CD4-positive, alpha-beta T cell treated with Interferon alpha-2 for 1 hour (primary cell): ENCODE measurements around the gene TAS2R43.
"Not testable (repeated sequence)": the region's sequence is repeated elsewhere in the genome, so short reads cannot be mapped to it uniquely, and the experiment has no call there.

Source experiments
- DNase-seq, 2 donors: peaks; one replicate each; pipeline ENCODE4 v3.0.0-alpha.2; 2020 to 2022

Gene TAS2R43, protein sequence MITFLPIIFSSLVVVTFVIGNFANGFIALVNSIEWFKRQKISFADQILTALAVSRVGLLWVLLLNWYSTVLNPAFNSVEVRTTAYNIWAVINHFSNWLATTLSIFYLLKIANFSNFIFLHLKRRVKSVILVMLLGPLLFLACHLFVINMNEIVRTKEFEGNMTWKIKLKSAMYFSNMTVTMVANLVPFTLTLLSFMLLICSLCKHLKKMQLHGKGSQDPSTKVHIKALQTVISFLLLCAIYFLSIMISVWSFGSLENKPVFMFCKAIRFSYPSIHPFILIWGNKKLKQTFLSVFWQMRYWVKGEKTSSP

DNA sequence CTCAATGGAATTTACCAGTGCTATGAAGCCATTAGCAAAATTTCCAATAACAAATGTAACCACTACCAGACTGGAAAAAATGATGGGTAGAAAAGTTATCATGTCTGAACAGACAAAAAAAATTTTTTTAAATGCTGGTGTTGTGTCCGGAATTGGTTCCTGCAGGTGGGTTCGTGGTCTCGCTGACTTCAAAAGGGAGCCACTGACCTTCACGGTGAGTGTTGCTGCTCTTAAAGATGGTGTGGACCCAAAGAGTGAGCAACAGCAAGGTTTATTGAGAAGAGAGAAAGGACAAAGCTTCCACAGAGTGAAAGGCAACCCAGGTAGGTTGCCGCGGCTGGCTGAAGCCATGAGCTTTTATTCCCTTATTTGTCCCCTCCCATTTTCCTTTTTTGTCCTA, at the start of gene TAS2R43:
Gene TAS2R43, minus strand, starts transcription at position 186 of the 400 bp plus-strand sequence. Its CDS starts 84 bp downstream, at position 102.
- no peak for DNase-seq

DNA sequence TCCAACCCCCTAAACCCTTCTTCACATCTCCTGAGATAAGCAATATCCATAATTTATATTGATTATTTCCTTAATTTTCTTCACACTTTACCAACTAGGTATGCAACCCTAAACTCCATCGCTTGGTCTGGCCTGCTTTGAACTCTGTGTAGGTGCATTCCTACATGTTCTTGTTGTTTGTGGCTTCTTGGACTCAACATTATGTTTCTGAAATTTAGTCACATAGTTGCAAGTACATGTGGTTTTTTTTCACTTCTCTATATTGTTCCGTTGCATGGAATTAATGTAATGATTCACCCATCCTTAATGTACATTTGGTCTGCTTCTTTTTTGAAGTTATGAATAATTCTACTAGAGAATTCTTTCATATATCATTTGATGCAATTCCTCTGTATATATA, 44.0 kb upstream of the TAS2R43 start:
- no peak for DNase-seq

DNA sequence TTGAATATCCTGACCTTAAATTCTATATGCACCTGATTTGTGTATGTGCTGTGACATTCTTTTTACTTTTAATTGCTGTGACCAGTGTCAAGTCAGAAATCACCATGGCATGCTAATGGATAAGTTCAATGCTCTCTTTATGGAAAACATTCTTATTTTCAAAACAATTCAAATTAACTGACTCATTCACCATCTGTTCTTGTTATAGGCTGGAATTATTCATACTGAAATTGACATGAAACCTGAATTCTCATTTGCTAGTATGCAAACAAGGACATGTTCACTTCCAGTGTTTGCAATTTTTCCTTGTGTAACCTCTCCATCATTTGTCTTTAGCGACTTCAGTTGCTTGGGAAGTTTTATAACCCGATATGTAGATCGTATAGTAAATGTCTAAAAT, 42.2 kb upstream of the TAS2R43 start, which contains the start of gene TAS2R30:
Gene TAS2R30, minus strand, starts transcription at position 340 of the 400 bp plus-strand sequence. CDS start 400 bp downstream, outside the sequence.
- DNase-seq: no peak

DNA sequence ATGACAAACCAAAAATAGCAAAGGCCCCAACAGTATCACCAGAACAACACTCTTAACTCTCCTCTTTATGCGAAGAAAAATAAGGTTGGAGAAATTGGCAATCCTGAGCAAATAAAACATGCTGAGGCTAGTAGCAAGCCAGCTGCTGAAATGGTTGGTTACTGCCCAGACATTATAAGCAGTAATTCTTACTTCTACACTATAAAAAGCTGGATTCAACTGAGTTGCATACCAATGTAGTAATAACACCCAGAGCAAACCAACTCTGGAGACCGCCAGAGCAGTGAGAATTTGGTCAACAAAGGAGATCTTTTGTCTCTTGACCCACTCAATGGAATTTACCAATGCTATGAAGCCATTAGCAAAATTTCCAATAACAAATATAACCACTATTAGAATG, 41.7 kb upstream of the TAS2R43 start:
- DNase-seq: no peak

DNA sequence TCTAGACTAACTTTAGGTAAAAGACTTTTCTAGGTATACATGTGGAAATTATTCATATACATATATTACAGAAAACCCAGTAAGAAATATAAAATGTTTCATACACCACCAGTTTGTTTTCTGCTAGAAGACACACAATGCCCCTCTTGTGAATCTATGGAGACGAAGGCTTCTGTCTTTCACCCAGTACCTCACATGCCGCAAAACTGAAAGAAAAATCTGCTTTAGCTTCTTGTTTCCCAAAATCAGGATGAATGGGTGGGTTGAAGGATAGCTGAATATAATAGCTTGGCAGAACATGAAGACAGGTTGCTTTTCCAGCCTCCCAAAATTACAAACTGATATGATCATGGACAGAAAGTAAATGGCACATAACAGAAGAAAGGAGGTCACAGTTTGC, 41.0 kb upstream of the TAS2R43 start:
- DNase-seq: no peak

DNA sequence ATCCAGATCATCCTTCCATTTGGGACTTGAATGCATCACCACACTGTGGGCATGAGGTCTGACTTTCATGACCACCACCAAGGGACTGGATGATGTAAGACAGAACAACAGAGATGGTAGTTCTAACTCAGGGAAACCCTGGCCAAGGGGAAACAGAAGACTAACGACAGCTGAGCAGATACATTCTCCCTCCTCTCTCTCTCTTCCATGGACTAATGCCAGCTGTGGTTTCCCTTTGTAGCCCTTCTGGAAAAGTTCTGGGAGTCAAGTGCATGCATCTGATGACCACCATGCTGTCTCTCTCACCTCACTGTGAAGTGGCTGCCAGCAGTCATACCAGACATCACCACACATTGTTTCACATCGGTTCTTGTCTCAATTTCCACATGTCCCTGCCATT, 38.9 kb upstream of the TAS2R43 start:
- no peak for DNase-seq

DNA sequence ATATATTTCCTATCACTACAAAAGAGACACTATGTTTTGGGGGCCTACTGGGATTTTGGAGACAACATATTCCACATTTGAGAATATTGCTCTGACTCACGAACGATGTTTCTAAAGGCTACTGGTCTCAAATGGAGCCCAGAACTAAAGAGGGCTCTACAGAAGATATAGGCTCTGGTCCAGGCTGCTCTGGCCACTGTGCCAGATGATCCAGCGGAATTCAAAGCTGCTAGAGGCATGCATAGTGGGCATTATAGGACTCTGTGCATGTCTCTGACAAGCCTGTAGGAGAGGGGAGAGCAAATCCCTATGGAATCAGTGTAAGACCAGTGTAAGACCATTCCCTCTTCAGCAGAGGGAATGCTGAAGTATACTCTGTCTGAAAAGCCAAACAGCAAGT, 38.3 kb upstream of the TAS2R43 start:
- no peak for DNase-seq

DNA sequence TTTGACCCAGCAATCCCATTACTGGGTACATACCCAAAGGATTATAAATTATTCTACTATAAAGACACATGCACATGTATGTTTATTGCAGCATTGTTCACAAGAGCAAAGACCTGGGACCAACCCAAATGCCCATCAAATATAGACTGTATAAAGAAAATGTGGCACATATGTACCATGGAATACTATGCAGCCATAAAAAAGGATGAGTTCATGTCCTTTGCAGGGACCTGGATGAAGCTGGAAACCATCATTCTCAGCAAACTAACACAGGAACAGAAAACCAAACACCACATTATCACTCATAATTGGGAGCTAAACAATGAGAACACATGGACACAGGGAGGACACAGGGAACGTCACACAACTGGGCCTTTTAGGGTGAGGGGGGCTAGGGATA, 22.0 kb upstream of the TAS2R43 start:
- not testable (repeated sequence) for DNase-seq

DNA sequence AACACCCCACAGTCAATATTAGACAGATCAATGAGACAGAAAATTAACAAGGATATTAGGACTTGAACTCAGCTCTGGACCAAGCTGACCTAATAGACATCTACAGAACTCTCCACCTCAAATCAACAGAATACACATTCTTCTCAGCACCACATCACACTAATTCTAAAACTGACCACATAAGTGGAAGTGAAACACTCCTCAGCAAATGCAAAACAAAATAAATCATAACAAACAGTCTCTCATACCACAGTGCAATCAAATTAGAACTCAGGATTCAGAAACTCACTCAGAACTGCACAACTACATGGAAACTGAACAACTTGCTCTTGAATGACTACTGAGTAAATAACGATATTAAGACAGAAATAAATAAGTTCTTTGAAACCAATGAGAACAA, 19.1 kb upstream of the TAS2R43 start:
- DNase-seq: not testable (repeated sequence)

DNA sequence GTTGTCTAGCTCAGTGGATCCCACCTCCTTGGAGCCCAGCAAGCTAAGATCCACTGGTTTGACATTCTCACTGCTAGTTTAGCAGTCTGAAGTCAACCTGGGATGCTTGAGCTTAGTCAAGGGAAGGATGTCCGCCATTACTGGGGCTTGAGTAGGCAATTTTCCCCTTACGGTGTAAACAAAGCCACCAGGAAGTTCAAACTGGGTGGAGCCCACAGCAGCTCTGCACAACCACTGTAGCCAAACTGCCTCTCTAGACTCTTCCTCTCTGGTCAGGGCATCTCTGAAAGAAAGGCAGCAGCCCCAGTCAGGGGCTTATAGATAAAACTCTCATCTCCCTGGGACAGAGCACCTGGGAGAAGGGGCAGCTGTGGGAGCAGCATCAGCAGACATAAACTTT, 16.7 kb upstream of the TAS2R43 start:
- peak in 1 of 2 donors; percentile 2 for DNase-seq

DNA sequence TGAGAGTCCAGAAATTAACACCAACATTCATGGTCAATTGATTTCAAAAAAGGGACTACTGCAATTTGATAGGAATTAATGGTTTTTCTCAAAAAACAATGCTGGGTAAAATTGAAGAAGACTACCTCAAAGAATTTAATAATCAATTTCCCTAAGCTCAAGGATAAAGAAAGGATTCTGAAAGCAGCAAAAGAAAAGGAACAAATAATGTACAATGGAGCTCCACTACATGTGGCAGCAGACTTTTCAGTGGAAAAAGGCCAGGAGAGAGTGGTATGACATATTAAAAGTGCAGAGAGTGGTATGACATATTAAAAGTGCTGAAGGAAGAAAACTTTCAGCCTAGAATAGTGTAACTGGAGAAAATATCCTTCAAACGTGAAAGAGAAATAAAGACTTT, 15.6 kb upstream of the TAS2R43 start:
- no peak for DNase-seq

DNA sequence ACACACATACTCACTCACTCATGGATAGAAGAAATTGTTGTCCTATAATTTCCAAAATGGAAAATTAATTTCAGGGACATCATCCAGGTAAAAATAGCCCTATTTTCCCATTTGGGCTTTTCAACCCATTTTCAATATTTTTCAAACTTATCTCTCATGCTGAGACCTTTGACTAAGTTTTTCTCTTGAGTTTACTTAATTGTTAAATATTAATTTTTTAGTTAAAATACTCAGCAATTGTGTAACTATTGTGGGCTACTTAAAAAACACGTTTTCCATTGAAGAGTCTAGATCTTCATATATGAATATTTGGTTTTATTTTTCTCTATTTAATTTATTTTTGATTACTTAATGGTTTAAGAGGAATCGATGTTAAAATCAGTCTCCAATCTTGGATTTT, 14.2 kb upstream of the TAS2R43 start:
- DNase-seq: no peak

DNA sequence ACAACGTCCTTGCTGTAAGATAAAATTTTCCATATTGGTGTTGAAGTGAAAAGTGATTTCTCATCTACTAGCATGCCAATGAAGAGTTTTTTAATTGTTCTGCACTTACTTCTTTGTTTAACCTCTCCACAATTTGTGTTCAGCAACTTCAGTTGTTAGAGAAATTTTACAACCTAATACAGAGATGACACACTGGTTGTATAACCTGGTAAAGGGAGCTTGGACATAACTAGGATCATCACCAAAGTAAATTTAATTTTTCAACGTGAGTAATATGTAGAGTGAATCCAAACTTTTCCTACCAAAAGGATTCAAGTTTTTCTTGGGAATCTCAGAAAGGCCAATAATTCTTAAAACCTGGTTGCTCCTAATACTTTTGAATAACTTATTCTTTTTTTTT, 13.4 kb upstream of the TAS2R43 start:
- no peak for DNase-seq

DNA sequence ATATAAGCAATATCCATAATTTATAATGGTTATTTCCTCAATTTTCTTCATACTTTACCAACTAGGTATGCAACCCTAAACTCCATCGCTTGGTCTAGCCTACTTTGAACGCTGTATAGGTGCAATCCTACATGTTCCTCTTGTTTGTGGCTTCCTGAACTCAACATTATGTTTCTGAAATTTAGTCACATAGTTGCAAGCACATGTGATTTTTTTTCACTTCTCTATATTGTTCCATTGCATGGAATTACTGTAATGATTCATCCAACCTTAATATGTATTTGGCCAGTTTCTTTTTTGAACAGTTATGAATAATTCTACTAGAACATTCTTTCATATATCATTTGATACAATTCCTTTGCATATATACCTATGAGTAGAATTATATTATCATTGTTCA, 2.8 kb upstream of the TAS2R43 start:
- DNase-seq: not testable (repeated sequence)

DNA sequence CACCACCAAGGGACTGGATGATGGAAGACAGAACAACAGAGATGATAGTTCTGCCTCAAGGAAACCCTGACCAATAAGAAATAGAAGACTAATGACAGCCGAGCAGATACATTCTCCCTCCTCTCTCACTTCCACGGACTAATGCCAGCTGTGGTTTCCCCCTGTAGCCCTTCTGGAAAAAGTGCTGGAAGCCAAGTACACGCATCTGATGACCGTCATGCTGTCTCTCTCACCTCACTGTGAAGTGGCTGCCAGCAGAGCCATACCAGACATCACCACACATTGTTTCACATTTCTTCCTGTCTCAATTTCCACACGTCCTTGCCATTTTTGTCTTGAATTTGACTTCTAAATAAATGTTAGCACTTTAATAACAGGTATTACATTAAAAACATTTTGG, 2.9 kb downstream of the TAS2R43 start:
- no peak for DNase-seq

DNA sequence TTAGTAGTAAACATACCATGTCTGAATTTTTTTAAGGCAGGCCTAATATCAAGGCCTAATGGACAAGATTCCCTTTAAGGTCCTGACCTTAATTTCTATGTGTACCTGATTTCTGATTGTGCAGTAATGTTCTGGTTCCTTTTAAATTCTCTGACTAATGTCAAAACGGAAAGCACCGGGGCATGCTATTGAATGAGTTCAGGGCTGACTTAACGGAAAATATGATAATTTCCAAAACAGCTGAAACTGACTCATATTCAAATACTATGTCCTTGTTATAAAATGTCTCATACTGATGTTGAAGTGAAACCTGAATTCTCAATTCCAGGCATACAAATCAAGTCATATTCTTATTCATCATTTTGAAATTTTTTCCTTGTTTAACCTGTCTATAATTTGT, 6.7 kb downstream of the TAS2R43 start:
- DNase-seq: no peak

DNA sequence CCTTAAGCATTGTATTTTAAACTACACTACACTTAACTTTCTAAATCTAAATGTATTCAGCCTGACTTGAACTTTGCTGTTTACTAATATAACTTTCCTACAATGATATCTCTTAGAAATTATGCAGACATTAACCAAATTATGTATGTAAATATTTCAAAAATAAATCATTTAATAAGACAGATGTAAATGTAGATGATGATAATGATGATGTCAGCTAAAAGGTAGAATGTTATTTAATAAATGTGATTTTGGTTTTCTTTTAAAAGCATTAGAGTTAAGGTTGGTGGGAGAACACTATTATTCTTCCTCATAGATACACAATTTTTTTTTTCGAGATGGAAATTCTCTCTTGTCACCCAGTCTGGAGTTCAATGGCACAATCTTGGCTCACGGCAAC, 10.1 kb downstream of the TAS2R43 start:
- no peak for DNase-seq

DNA sequence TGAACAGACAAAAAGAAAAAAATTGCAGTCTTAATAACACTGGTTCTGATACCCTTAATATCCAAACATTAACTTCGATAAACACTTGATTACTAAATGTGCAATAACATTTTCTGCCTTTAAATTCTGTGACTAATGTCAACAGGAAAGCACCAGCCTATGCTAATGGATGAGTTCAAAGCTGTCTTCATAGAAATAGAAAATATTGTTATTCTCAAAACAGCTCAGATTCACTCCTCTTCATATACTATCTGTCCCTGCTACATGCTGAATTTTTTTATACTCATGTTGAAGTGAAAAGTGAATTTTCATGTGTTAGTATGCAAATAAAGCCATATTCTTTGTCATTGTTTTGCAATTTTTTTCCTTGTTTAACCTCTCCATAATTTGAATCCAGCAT, 13.9 kb downstream of the TAS2R43 start:
- no peak for DNase-seq

DNA sequence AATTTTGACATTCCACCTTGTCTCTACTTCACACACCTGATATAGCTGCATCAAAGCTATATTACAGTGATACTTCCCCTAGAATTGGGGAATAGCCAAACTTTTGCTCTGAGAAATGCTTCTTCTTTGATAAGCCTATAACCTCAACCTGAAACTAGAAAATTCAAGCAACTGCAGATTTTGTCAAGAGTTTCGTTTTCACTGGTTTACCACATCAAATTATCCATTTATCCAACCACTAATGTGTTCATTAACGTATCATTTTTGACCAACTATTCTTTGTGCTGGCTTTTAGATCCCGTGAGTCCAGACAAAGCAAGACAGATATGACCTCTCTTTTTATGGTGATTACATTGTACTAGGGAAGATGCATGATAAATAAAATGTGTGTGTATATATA, 16.5 kb downstream of the TAS2R43 start:
- DNase-seq: no peak

DNA sequence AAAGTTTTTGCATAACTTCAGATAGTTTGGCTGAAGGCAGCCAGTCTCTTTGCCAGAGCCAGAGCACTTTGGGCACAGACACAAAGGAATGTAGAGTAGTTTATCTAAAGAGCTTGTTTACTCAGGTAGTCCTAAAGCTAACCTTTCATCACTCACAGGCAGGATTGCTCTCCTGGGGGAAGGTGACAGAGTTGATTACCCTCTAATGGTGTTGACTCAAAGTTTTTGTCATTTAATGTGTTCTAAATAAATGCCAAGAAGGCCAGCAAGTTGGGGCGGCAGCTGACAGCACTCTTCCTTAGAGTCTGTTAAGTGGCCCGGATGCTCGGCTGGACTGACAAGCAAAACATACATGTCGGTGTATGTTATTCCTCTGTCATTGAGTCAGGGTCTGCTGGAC, 20.7 kb downstream of the TAS2R43 start:
- no peak for DNase-seq

DNA sequence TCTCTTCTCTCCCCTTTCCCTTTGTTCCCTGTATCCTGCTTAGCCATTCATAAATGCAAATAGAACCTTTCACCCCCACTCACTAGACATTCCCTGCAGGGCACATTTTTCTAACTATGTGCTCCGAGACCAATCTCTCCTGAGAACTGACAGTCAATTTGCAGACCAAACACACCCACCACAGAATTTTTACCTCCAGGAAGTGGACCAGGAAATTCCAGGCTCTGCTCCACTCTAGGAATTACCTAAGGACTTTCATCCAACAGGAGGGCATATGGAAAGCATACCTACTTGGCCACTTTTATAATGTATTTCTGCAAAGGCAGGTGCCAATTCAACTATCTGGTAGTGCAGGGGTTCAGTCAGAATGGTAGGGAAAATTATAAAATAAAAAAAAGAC, 21.1 kb downstream of the TAS2R43 start:
- no peak for DNase-seq

DNA sequence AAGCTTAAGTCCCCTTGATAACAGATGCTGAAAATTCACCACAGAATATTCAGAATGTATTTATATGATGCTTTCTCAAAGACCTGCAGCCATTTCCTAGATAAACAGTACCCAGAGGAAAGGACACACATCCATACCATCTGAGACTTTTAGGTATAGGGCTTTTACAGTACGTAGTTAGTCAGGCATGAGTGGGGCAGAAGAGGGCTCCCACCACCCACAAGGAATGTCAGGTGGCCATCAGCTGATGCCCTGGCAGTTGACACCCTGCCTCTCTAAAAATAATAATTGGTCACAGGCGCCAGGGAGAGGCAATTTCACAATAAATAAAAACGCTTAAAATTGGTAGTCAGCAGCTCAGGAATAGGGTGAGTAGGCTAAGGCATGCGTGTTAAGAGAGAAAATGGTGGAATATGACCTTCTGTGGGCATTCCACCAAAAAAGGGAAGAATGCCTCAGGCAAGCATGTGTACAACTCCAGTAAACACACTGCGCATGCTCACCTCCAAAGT, 22.2 kb downstream of the TAS2R43 start:
- no peak for DNase-seq

DNA sequence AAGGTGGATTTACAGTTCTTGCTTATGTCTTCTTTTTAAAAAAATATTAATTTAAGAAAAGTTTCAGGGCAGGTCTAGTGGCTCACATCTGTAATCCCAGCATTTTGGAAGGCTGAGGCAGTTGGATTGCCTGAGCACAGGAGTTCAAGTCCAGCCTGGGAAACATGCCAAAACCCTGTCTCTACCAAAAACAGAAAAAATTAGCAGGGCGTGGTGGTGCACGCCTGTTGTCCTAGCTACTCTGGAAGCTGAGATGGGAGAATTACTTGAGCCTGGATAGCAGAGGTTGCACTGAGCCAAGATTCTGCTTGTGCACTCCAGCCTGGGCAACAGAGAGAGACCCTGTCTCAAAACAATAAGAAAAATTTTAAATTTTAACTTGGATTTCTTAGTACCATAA, 24.6 kb downstream of the TAS2R43 start:
- DNase-seq: no peak

DNA sequence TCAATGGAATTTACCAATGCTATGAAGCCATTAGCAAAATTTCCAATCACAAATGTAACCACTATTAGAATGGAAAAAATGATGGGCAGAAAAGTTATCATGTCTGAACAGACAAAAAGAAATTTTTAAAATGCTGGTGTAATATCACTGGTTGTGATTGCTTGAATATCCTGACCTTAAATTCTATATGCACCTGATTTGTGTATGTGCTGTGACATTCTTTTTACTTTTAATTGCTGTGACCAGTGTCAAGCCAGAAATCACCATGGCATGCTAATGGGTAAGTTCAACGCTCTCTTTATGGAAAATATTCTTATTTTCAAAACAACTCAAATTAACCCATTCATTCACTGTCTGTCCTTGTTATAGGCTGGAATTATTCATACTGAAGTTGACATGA, 29.9 kb downstream of the TAS2R43 start, which contains the start of gene TAS2R46:
Gene TAS2R46, minus strand, starts transcription at position 101 of the 400 bp plus-strand sequence. Its CDS starts 0 bp downstream, at position 101.
- DNase-seq: not testable (repeated sequence)

DNA sequence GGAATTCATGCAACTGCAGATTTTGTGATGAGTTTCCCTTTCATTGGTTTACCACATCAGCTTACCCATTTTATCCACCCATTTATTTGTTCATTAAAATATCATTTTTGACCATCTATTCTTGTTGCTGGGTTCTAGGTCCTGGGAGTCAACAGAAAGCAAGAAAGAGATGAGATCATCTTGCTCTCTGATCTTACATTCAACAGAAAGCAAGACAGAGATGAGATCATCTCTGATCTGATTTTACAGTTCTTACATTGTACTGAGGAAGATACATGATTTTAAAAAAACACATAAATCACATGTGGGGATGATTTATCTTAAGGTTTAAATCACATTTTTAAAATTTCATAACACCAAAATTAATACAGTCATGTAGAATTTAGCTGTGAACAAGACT, 32.3 kb downstream of the TAS2R43 start:
- no peak for DNase-seq
